NCI-H2227 (cell line): ENCODE results near the gene CDH23.

ENCODE experiments used
- DNase-seq: peaks from one replicate; lab custom pipeline; 2025; ENCODE audit not compliant: unreplicated experiment; lab: John Stamatoyannopoulos, UW

Gene CDH23

GRCh38 chr10:71818674-71819260 is 422.0 kb downstream of the CDH23 start:
- DNase-seq: no peak

- no peak for DNase-seq
Observed at GRCh38 chr10:71819441-71819861, 422.7 kb downstream of the CDH23 start.

GRCh38 chr10:71819985-71820384 is 423.3 kb downstream of the CDH23 start:
- DNase-seq: no peak

- no peak for DNase-seq
Observed at GRCh38 chr10:71820966-71821365, 424.2 kb downstream of the CDH23 start.

- DNase-seq: no peak
Observed at GRCh38 chr10:71821909-71822763, 425.4 kb downstream of the CDH23 start.

- no peak for DNase-seq
Observed at GRCh38 chr10:71823356-71823755, 426.6 kb downstream of the CDH23 start.

GRCh38 chr10:71824333-71824732 is 427.6 kb downstream of the CDH23 start:
- no peak for DNase-seq

- no peak for DNase-seq
Observed at GRCh38 chr10:71825217-71825616, 428.5 kb downstream of the CDH23 start.

- DNase-seq: no peak
Observed at GRCh38 chr10:71827852-71828251, 431.1 kb downstream of the CDH23 start.

GRCh38 chr10:71828702-71829101 is 432.0 kb downstream of the CDH23 start:
- DNase-seq: no peak

- DNase-seq: no peak
Observed at GRCh38 chr10:71829171-71829570, 432.5 kb downstream of the CDH23 start.

- no peak for DNase-seq
Observed at GRCh38 chr10:71829896-71830295, 433.2 kb downstream of the CDH23 start.

GRCh38 chr10:71830726-71831125 is 434.0 kb downstream of the CDH23 start:
- DNase-seq: no peak

- no peak for DNase-seq
Observed at GRCh38 chr10:71831646-71832552, 435.2 kb downstream of the CDH23 start.

- no peak for DNase-seq
Observed at GRCh38 chr10:71832967-71833366, 436.2 kb downstream of the CDH23 start.

- DNase-seq: no peak
Observed at GRCh38 chr10:71833451-71834342, 437.0 kb downstream of the CDH23 start.

- no peak for DNase-seq
Observed at GRCh38 chr10:71834343-71834674, 437.6 kb downstream of the CDH23 start.

- DNase-seq: no peak
Observed at GRCh38 chr10:71835671-71836595, 439.2 kb downstream of the CDH23 start.

- DNase-seq: no peak
Observed at GRCh38 chr10:71836596-71836974, 439.9 kb downstream of the CDH23 start.
